Neutrophil (primary cell): Measurements from ENCODE around the gene KDM8.
"Not testable (repeated sequence)": the region's sequence is repeated elsewhere in the genome, so short reads cannot be mapped to it uniquely, and the experiment has no call there.

ENCODE experiments used
- H3K27ac ChIP-seq: fragments of 200-600 bp; sonication (generic); 2 replicates; pipeline ENCODE4 v1.5.1; 2016; ENCODE audit warnings: mild to moderate bottlenecking, moderate library complexity
- H3K27me3 ChIP-seq: fragments of 200-600 bp; sonication (generic); 2 replicates; pipeline ENCODE4 v1.6.0; 2016; ENCODE audit warnings: mild to moderate bottlenecking
- H3K36me3 ChIP-seq: fragments of 200-600 bp; sonication (generic); 2 replicates; pipeline ENCODE4 v1.5.1; 2017
- H3K4me1 ChIP-seq, 2 experiments: fragments of 200-600 bp in 1 of 2; sonication (generic) in 1 of 2; 1 replicate in 1 of 2; 2 replicates in 1 of 2; pipeline versions ENCODE4 v1.5.1 to v1.6.1; 2013 to 2016; ENCODE audit warnings: low read depth in 1 of 2, low read length in 1 of 2, mild to moderate bottlenecking in 1 of 2, moderate library complexity in 1 of 2; ENCODE audit not compliant: control insufficient read depth in 1 of 2, insufficient read depth in 1 of 2
- H3K4me3 ChIP-seq, 2 experiments: fragments of 200-600 bp in 1 of 2; sonication (generic) in 1 of 2; 1 replicate in 1 of 2; 2 replicates in 1 of 2; pipeline ENCODE4 v1.5.1; 2013 to 2016; ENCODE audit warnings: low read depth in 1 of 2, low read length in 1 of 2, mild to moderate bottlenecking in 1 of 2, moderate library complexity in 1 of 2
- H3K9me3 ChIP-seq: fragments of 200-600 bp; sonication (generic); 2 replicates; pipeline ENCODE4 v1.5.1; 2016
- CTCF ChIP-seq: fragments of 200-600 bp; sonication (generic); IDR thresholded peaks from 2 replicates; pipeline ENCODE4 v1.5.1; 2016; ENCODE audit warnings: antibody characterized with exemption

KDM8 gene

GRCh38 chr16:27204312-27204915 lies 1.1 kb downstream of the KDM8 start:
- peak overlapping the region; percentile 90 for H3K27ac ChIP-seq
- H3K4me3 ChIP-seq: peak overlapping the region; percentile 81 to 90
- H3K4me1 ChIP-seq: peaks cover 24 to 36% of the 10 kb centered on the region in 2 experiments
- no peaks in the 10 kb centered on the region for H3K27me3 ChIP-seq
- no peak for TF ChIP-seq CTCF
- H3K9me3 ChIP-seq: no peaks in the 10 kb centered on the region
- no peaks in the 10 kb centered on the region for H3K36me3 ChIP-seq

GRCh38 chr16:27205423-27206065 lies 2.2 kb downstream of the KDM8 start:
- H3K36me3 ChIP-seq: peaks cover 8% of the 10 kb centered on the region
- no peak overlapping the region for H3K4me3 ChIP-seq
- no peaks in the 10 kb centered on the region for H3K9me3 ChIP-seq
- peaks cover 16 to 26% of the 10 kb centered on the region in 2 experiments for H3K4me1 ChIP-seq
- TF ChIP-seq CTCF: no peak
- H3K27me3 ChIP-seq: no peaks in the 10 kb centered on the region
- no peak overlapping the region for H3K27ac ChIP-seq

GRCh38 chr16:27207121-27207520 lies 3.8 kb downstream of the KDM8 start:
- not testable (repeated sequence) for H3K9me3 ChIP-seq, H3K27me3 ChIP-seq, H3K27ac ChIP-seq, H3K4me3 ChIP-seq
- Histone ChIP-seq H3K36me3 (peaks cover 15% of the 10 kb centered on the region), H3K4me1 (peaks cover 16 to 17% of the 10 kb centered on the region in 2 experiments)

GRCh38 chr16:27208081-27208680 lies 4.9 kb downstream of the KDM8 start:
- no peak overlapping the region for H3K27ac ChIP-seq
- peaks cover 15% of the 10 kb centered on the region for H3K36me3 ChIP-seq
- peaks cover 10 to 11% of the 10 kb centered on the region in 2 experiments for H3K4me1 ChIP-seq
- no peaks in the 10 kb centered on the region for H3K27me3 ChIP-seq
- no peak overlapping the region for H3K4me3 ChIP-seq
- no peaks in the 10 kb centered on the region for H3K9me3 ChIP-seq
- TF ChIP-seq CTCF: no peak

GRCh38 chr16:27208796-27209195 lies 5.5 kb downstream of the KDM8 start:
- Histone ChIP-seq H3K27me3 (no peaks in the 10 kb centered on the region), H3K27ac (no peak overlapping the region), H3K9me3 (no peaks in the 10 kb centered on the region), H3K4me3 (no peak overlapping the region), H3K4me1 (peaks cover 8 to 10% of the 10 kb centered on the region in 2 experiments), H3K36me3 (peaks cover 15% of the 10 kb centered on the region)
- no peak for TF ChIP-seq CTCF

GRCh38 chr16:27209591-27209990 lies 6.3 kb downstream of the KDM8 start:
- TF ChIP-seq CTCF: no peak
- Histone ChIP-seq H3K4me1 (peaks cover under 1 to 3% of the 10 kb centered on the region in 2 experiments), H3K4me3 (no peak overlapping the region), H3K9me3 (no peaks in the 10 kb centered on the region), H3K27ac (no peak overlapping the region), H3K36me3 (peaks cover 20% of the 10 kb centered on the region), H3K27me3 (no peaks in the 10 kb centered on the region)
